Fibroblast of upper back skin (primary cell): ENCODE measurements around the gene P2RY6.
"Not testable (repeated sequence)": the region's sequence is repeated elsewhere in the genome, so short reads cannot be mapped to it uniquely, and the experiment has no call there.

ENCODE experiments used
- DNase-seq: peaks from one replicate; pipeline ENCODE4 v3.0.0-alpha.2; 2013

P2RY6 gene

GRCh38 chr11:73271936-73272679, at the start of gene P2RY6:
Gene P2RY6 (plus strand): TSS chr11:73272338. CDS start chr11:73296519, 24,181 bp downstream.
- DNase-seq, result no peak

GRCh38 chr11:73223998-73224730, 48.0 kb upstream of the P2RY6 start:
- DNase-seq, result no peak

DNA sequence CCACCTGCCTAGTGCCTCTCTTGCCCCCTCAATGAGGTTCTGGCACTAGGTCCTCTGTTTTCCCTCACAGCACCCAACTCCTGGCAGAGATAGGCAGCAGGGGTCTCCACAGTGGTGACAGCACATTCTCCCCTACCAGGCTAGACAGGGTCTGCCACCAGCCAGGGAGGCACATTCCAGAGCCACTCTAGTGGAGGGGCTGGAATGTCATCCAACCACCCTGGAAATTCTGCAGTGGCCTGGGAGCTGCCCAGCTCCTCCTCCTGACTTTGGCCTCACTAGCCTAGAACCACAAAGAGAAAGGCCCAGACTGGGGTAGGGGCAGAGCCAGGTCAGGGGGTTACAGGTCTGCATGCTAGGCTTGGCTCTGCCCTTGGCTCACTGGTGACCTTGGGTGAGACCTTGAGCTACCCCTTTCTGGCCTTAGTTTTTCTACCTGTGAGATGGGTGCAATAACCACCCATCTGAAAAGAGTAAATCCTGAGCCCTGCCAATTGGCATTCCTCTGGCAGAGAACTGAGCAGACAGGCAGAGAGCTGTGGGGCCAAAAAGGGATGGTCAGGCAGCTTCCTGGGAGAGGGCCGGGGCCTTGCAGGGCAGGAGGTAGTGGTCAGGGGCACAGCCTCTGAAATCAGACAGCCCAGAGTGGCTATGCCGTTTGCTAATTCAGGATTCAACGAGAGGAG, 47.0 kb upstream of the P2RY6 start:
- no peak for DNase-seq

DNA sequence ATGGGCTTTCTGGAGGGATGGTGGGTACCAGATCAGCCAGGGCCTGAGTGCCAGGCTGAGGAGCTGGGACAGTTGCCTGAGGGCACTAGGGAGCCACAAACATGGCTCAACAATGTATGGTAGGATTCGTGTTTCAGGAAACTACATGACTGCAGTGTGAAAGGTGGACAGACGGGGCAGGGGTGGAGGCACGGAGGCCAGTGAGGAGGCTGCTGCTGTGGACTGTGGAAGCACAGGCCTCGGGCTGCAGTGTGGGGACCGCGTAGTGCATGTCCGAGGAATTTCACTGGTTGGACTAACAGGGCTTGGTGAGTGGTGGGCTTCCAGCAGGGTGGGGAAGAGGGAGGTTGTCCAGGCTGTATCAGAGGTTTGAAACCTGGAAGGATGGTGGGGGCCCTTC, 46.3 kb upstream of the P2RY6 start:
- no peak for DNase-seq

GRCh38 chr11:73226297-73227006, 45.7 kb upstream of the P2RY6 start:
- DNase-seq, result no peak

DNA sequence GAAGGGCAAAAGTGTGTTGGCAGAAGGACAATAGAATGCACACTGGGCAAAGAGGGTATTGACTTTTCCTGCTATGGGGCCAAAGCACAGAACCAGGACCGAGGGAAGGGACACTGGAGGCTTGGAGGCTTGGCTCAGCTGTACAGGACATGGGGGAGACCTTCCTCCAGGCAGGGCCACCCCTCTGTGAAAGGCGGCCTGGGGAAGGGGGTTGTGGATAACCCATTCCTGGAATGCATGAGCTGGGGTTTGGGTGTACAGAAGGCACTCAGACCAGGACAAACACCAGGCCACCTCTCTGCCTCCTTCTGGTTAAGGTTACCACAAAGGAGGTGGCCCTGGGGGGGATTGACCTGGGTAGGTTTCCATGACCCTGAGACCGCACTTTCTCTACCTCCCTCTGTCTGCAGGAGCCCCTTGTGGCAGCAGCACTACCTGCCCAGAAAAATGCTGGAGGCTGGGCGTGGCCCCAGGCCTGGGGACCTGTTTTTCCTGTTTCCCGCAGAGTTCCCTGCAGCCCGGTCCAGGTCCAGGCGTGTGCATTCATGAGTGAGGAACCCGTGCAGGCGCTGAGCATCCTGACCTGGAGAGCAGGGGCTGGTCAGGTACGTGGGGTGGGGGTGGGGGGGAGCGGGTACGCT, 44.4 kb upstream of the P2RY6 start:
- DNase-seq, result no peak

- DNase-seq, result no peak
Measured at GRCh38 chr11:73228268-73229134, 43.6 kb upstream of the P2RY6 start.

DNA sequence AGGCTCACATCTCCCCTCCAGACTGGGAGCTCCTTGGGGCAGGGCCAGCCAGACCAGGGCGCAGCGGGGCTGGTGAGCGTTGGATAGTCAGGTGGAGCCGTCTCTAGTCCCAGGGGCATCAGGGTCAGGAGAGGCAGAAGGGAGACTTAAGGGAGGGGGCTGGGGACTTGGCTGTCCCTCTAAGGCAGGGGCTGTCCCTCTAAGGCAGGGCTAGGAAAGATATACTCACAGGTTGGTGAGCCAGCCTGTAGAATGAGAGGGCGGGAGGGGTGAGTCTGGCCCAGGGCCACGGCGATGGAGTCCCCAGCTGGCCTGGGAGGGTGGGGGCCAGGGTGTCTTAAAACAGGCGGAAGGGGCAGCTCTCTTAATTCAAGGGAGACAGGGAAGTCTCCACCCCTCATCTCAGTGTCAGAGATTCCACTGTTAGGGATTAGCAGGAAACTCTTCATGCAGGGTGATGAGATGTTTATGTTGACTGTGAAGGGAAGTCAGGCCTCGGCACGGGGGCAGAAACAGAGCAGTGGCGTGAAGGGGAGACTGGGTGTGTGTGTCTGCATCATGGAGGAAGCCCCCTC, 42.7 kb upstream of the P2RY6 start:
- no peak for DNase-seq

DNA sequence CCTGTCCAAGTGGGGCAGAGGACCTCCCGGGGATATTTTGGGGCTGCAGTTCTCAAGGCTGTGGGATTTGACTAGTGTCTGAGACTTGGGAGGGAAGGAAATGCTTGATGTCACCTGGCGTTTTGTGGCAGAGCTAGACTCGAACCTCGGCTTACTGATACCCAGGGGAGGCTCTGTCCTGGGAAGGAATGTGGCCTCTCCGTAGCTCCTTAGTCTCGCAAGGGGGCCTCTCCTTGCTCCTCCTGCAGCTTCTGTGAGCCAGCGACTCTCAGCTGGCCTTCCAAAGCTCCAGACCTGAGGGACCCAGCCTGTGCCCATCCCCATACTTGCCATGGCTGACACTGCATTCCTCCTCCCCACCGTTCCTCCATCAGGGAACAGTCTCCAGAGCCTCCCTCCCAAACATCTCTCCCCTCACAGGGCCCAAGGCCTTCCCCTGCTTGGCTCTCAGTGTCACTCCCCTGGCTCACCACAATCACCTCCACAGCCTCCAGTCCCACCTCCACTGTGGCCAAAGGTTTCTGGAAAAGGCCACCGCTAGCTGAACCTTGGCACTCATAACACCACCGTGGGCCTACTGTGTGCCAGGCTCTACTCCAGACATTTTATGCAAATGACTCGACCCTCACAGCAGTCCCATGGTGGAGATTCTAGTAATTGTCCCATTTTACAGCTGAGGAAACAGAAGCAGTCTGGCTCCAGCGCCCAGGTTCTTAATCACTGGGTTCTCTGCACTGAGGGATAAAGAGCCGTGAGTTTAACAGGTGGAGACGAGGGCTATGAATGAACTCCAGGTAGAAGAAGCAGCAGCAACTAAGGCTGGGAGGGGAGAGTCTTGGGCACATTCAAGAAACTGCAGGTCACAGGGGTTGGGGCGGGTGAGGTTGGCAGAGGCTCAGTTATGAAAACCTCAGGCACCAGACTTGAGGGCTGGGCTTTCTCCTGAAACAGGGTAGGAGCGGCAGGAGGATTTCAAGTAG, 42.0 kb upstream of the P2RY6 start:
- DNase-seq, result no peak

GRCh38 chr11:73230931-73231330, 41.2 kb upstream of the P2RY6 start:
- DNase-seq, result no peak

DNA sequence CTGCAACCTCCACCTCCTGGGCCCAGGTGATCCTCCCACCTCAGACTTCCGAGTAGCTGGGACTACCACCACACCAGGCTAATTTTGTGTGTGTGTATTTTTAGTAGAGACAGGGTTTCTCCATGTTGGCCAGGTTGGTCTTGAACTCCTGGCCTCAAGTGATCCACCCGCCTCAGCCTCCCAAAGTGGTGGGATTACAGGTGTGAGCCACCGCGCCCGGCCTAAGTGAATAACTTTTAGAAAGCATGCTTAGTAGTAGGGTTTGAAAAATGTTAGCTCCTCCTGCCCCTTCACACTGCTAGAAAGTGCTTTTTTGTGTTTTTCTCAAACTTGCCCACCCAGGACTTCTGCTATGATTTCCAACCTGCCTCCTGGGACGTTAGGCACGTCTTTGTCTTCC, 39.7 kb upstream of the P2RY6 start:
- DNase-seq, result not testable (repeated sequence)

- DNase-seq, result no peak
Measured at GRCh38 chr11:73233211-73233610, 38.9 kb upstream of the P2RY6 start.

DNA sequence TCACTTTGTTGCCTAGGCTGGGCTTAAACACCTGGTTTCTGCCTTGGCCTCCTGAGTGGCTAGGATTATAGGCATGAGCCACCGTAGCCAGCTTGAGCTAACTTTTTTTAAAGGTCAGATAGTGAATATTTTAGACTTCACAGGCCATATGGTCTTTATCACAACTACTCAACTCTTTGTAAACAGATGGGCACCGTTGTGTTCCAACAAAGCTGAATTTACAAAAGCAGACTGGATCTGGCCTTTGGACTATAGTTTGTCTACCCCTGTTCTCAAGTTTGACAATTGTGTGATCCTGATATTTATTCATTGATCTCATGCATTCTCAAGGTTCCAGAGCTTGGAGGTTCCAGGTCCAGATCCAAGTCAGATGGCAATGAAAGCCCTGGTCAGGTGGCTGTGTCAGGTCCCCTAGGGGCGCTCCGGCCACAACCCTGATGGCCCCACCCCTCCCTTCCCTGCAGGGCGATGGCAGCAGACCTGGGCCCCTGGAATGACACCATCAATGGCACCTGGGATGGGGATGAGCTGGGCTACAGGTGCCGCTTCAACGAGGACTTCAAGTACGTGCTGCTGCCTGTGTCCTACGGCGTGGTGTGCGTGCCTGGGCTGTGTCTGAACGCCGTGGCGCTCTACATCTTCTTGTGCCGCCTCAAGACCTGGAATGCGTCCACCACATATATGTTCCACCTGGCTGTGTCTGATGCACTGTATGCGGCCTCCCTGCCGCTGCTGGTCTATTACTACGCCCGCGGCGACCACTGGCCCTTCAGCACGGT, 38.3 kb upstream of the P2RY6 start:
- DNase-seq, result no peak

- DNase-seq, result no peak
Measured at GRCh38 chr11:73234471-73235181, 37.5 kb upstream of the P2RY6 start.

DNA sequence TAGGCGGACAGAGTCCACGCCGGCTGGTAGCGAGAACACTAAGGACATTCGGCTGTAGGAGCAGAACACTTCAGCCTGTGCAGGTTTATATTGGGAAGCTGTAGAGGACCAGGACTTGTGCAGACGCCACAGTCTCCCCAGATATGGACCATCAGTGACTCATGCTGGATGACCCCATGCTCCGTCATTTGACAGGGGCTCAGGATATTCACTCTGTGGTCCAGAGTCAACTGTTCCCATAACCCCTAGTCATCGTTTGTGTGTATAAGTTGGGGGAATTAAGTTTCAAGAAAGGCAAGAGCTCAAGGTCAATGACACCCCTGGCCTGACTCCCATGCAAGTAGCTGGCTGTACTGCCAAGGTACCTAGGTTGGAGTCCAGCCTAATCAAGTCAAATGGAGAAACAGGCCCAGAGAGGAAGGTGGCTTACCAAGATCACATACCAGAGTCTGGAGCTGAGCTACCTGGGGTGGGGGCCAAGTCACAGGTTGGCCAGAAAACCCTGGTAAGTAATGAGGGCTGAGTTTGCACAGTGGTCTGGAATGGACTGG, 36.8 kb upstream of the P2RY6 start:
- DNase-seq, result no peak

GRCh38 chr11:73236205-73236765, 35.9 kb upstream of the P2RY6 start:
- no peak for DNase-seq

GRCh38 chr11:73236854-73237253, 35.3 kb upstream of the P2RY6 start:
- DNase-seq, result no peak
